Kidney epithelial cell (primary cell): ENCODE data around the gene AKAP8. TPM values are rescaled to one million over a fixed set of nuclear protein-coding genes. Genes with fewer than 3 reads are reported as not detected.
A peak's percentile ranks its signal among the peaks of the same experiment; 100 is the strongest.
"Not testable (repeated sequence)": the region's sequence is repeated elsewhere in the genome, so short reads cannot be mapped to it uniquely, and the experiment has no call there.

Source experiments
- DNase-seq: peaks from one replicate; pipeline ENCODE4 v3.0.0-alpha.2; 2010; ENCODE audit warnings: low read depth
- H3K27me3 ChIP-seq: 2 replicates; pipeline ENCODE4 v1.6.0; 2011; ENCODE audit warnings: low read length; ENCODE audit not compliant: control insufficient read depth, insufficient read depth
- H3K36me3 ChIP-seq: 2 replicates; pipeline ENCODE4 v1.5.1; 2011; ENCODE audit warnings: low read length; ENCODE audit not compliant: control insufficient read depth, insufficient read depth
- H3K4me3 ChIP-seq: 2 replicates; pipeline ENCODE4 v1.5.1; 2011; ENCODE audit warnings: low read depth, mild to moderate bottlenecking, control low read depth, low read length
- total RNA-seq: library from RNA; depleted of rRNA; stranded (reverse); fragments of >200 nt; gene quantifications from 2 replicates; pipeline ENCODE4 v1.2.3, GENCODE V29; 2015
- TF ChIP-seq, protein P1 (sequence below): IDR thresholded peaks from 2 replicates; pipeline ENCODE4 v1.5.1; 2011; ENCODE audit warnings: mild to moderate bottlenecking, moderate library complexity, low read length, control low read depth, inconsistent platforms; ENCODE audit not compliant: insufficient read depth, poor library complexity, severe bottlenecking

AKAP8 gene
- total RNA-seq, 1 donor from 2014 or later = 19.2 TPM

DNA sequence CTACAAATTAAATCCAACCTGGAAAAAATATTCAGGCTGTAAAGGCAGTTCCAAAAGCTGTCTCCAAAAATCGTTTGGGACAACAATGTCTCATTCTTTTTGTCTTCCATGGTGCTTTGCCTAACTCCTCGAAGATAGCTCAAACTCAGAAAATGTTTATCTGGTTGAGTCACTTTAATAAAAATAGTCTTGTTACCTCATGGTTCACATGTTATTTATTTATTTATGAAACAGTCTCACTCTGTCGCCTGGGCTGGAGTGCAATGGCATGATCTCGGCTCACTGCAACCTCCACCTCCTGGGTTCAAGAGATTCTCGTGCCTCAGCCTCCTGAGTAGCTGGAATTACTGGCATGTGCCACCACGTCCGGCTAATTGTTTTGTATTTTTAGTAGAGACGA is 42.4 kb downstream of the AKAP8 start:
- TF ChIP-seq, protein P1, sequence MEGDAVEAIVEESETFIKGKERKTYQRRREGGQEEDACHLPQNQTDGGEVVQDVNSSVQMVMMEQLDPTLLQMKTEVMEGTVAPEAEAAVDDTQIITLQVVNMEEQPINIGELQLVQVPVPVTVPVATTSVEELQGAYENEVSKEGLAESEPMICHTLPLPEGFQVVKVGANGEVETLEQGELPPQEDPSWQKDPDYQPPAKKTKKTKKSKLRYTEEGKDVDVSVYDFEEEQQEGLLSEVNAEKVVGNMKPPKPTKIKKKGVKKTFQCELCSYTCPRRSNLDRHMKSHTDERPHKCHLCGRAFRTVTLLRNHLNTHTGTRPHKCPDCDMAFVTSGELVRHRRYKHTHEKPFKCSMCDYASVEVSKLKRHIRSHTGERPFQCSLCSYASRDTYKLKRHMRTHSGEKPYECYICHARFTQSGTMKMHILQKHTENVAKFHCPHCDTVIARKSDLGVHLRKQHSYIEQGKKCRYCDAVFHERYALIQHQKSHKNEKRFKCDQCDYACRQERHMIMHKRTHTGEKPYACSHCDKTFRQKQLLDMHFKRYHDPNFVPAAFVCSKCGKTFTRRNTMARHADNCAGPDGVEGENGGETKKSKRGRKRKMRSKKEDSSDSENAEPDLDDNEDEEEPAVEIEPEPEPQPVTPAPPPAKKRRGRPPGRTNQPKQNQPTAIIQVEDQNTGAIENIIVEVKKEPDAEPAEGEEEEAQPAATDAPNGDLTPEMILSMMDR = no peak
- no peak overlapping the region for H3K4me3 ChIP-seq
- no peaks in the 10 kb centered on the region for H3K27me3 ChIP-seq
- no peak for DNase-seq
- H3K36me3 ChIP-seq = no peaks in the 10 kb centered on the region

DNA sequence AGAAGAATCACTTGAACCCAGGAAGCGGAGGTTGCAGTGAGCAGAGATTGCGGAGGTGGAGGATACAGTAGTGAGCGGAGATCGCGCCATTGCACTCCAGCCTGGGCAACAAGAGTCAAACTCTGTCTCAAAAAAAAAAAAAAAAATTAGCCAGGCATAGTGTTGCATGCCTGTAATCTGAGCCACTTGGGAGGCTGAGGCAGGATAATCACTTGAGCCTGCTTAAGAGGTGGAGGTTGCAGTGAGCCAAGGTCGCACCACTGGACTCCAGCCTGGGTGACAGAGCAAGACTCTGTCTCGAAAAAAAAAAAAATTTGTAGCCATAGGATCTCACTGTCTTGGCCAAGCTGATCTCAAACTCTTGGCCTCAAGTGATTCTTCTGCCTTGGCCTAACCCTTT is 43.6 kb downstream of the AKAP8 start:
- H3K36me3 ChIP-seq, DNase-seq, H3K27me3 ChIP-seq, H3K4me3 ChIP-seq: not testable (repeated sequence)

DNA sequence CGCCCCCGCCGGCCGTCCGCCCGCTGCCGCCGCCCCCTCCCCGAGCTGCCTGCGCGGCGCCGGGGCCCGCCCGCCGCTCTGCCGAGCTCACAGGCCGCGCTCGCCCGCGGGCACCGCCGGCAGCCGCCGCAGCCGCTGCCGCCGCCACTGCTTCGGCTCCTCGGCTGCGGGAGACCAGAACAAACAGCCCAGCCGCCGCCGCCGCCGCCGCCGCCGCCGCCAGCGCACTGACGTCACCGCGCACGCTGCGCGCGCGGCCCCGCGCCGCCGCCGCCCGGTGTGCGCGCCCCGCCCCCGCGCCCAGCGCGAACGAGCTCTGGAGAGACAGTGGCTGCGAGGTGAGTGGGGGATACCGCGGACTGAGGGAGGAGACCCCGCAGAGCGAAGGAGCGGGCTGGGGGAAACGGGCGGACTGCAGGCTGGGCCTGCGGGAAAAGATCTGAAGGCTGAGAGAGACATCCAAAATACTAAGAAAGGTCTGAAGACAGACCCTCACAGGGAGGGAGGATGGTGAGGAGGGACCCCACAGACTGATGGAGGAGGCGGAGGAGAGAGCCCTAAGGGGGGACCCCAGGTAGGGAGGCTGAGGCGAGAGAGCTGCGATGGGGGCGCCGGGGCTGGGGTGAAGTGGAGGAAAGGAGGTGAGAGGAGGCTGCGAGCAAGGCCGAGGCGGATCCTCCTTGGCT is 47.1 kb downstream of the AKAP8 start, which contains the start of gene BRD4:
BRD4 (minus strand) TSS at position 229 of the 686 bp plus-strand sequence. CDS start 59,440 bp downstream, outside the sequence.
- TF ChIP-seq, protein P1 = no peak
- no peak for DNase-seq
- Histone ChIP-seq H3K36me3 (no peaks in the 10 kb centered on the region), H3K27me3 (no peaks in the 10 kb centered on the region), H3K4me3 (peak within 1 kb of the TSS; percentile 95)

DNA sequence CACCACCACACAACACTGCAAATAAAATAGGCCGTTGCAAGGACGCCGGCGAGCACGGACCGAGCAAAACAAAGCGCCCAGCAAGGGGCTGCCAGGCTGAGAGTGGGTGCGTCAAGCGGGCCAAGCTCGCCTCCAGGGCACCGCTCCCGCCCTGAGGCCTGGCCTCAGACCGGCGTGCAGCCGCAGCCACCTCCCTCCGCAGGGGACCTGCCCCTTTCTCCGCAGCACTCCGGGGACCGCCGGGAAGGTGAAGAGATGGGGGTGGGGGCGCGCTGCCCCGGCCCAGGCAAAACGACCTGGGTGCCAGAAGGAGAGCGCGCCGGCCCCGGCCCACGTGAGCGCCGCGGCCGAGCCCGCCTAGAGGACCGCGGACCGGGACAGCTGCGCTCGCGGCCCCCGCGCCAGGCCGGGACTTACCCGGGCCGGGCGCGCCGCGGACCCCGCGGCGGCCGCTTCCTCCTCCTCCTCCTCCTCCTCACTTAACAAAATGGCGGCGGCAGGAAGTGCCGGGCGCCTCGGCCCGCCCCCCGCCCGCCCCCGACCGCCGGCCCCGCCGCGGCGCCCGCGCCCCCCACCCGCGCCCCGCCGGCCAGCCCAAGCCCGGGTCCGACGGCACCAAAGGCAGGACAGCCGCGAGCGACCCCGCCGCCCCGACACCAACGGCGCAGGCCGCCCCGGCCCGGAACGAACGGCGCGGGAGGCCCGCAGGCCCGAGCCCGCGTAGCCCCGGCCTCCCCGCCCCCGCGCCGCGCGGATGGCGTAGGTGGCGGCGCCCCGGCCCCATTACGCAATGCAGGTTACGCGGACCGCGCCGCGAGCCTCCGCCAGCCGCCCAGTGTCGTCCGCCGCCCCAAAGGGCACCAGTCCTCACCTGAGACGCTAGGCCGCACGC is 47.9 kb downstream of the AKAP8 start:
- H3K27me3 ChIP-seq = no peaks in the 10 kb centered on the region
- no peak for DNase-seq
- TF ChIP-seq, protein P1 = no peak
- H3K36me3 ChIP-seq = no peaks in the 10 kb centered on the region
- H3K4me3 ChIP-seq = peak overlapping the region; percentile 95

DNA sequence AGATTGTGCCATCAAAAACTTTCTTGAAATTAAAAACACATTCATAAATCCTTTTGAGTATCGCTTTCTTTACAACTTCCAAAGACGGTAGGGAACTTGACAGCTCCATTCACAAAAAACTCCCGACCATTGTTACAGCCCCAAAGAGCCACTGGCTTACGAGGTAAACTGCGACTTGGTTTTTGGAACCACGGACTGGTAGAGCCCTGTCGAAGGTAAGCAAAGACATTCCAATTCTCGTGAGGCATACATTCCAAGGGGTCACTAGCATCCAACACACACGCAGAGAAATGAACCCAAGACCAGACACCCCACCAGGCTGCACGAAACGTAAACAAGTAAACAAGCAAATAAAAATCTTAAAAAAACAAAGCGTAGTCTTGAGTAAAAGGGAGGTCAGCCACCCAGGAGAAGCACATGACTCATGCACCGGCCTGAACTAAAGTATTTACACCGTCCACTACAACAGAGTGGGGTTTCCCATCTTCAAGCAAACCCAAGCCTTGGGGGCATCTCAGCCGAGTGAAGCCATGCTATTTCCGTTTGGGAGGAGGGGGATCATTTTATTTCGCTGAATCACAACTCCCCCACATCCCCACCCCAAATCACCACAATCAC is 48.7 kb downstream of the AKAP8 start:
- DNase-seq = peak; percentile 65
- TF ChIP-seq, protein P1 = no peak
- Histone ChIP-seq H3K4me3 (peak overlapping the region; percentile 95), H3K36me3 (no peaks in the 10 kb centered on the region), H3K27me3 (no peaks in the 10 kb centered on the region)

DNA sequence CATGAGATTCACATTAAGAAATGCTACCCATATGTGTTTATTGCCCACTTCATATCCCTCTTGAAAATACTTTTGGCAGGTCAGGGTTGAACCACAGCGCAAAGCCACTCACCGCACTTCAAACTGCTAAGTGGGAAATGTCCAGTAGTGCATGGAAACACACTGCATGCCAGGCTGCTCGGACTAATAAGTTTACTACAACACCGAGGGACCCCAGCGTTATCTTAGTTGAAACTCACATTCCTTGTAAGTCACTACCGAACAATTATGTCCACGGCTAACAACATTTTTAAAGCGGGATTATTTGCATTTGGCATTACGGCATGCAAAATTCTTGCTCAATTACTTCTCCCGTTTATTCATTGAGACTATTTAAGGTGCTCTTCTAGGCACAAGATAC is 51.3 kb downstream of the AKAP8 start:
- no peaks in the 10 kb centered on the region for H3K27me3 ChIP-seq
- TF ChIP-seq, protein P1 = no peak
- no peak overlapping the region for H3K4me3 ChIP-seq
- no peaks in the 10 kb centered on the region for H3K36me3 ChIP-seq
- no peak for DNase-seq
